Progenitor cell of endocrine pancreas (in vitro differentiated cells): ENCODE data around the gene RNF220. TPM values are rescaled to one million over a fixed set of nuclear protein-coding genes. Genes with fewer than 3 reads are reported as not detected.
A peak's percentile ranks its signal among the peaks of the same experiment; 100 is the strongest.

Source experiments
- DNase-seq: peaks from one replicate; pipeline ENCODE4 v3.0.0; 2021; ENCODE audit warnings: low spot score; ENCODE audit not compliant: unreplicated experiment
- H3K27ac Mint-ChIP-seq: 2 replicates; pipeline ENCODE4 v1.8.0; 2021; ENCODE audit warnings: mild to moderate bottlenecking, moderate library complexity, mixed read lengths
- H3K27me3 Mint-ChIP-seq: 2 replicates; pipeline ENCODE4 v1.8.0; 2021; ENCODE audit warnings: mixed read lengths
- H3K36me3 Mint-ChIP-seq: 2 replicates; pipeline ENCODE4 v1.8.0; 2022; ENCODE audit warnings: mixed read lengths; ENCODE audit not compliant: insufficient read depth
- H3K4me1 Mint-ChIP-seq: 2 replicates; pipeline ENCODE4 v1.8.0; 2021; ENCODE audit warnings: low read depth, mixed read lengths
- H3K4me3 Mint-ChIP-seq: 2 replicates; pipeline ENCODE4 v1.8.0; 2021; ENCODE audit warnings: low read depth, mild to moderate bottlenecking, moderate library complexity, mixed read lengths
- H3K9me3 Mint-ChIP-seq: 2 replicates; pipeline ENCODE4 v1.8.0; 2021; ENCODE audit warnings: low read depth, mixed read lengths
- total RNA-seq: library from RNA; stranded (reverse); gene quantifications from 2 replicates; pipeline ENCODE4 v1.2.1, GENCODE V29; 2021
- TF ChIP-seq, protein P1 (sequence below): fragments of 200-600 bp; sonication (generic); IDR thresholded peaks from one replicate; pipeline ENCODE4 v1.5.0; 2021; ENCODE audit warnings: antibody characterized with exemption, mild to moderate bottlenecking; ENCODE audit not compliant: unreplicated experiment

The RNF220 gene
- total RNA-seq, 1 donor from 2014 or later: 85.9 TPM

DNA sequence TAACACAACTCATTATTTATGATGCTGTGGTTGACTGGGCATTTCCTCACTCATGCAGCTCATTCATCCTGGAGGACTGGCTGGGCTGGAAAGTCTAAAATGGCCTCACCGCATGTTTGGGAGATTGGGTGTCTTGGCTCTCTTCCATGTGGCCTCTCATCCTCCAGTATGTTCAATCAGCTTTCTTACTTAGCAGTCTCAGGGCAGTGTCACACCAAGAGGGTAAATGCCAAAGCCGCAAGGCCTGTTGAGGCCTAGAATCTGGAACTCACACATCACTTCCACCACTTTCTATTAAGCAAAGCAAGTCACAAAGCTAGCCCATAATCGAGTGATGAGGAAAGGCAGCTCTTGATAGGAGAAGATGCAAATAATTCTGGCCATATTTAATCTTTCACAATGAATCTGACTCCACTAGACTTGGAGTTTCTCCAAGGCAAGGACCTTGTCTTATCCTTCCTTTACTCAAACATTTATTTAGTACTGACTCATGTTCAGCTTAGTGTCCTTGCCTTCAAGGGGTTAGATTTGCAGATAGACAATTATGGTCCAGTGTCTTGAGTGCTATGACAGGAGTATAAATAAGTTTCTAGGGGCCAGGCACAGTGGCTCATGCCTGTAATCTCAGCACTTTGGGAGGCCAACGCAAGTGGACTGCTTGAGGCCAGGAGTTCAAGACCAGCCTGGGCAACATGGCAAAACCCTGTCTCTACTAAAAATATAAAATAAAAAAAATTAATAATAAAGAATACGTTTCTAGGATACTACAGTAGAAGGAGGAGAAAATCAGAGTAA is 224.1 kb downstream of the RNF220 start:
- Mint-ChIP-seq H3K4me3 (no peak overlapping the region), H3K4me1 (peaks cover 10% of the 10 kb centered on the region), H3K9me3 (no peaks in the 10 kb centered on the region), H3K27me3 (peaks cover 15% of the 10 kb centered on the region), H3K36me3 (no peaks in the 10 kb centered on the region), H3K27ac (no peak overlapping the region)
- TF ChIP-seq, protein P1, sequence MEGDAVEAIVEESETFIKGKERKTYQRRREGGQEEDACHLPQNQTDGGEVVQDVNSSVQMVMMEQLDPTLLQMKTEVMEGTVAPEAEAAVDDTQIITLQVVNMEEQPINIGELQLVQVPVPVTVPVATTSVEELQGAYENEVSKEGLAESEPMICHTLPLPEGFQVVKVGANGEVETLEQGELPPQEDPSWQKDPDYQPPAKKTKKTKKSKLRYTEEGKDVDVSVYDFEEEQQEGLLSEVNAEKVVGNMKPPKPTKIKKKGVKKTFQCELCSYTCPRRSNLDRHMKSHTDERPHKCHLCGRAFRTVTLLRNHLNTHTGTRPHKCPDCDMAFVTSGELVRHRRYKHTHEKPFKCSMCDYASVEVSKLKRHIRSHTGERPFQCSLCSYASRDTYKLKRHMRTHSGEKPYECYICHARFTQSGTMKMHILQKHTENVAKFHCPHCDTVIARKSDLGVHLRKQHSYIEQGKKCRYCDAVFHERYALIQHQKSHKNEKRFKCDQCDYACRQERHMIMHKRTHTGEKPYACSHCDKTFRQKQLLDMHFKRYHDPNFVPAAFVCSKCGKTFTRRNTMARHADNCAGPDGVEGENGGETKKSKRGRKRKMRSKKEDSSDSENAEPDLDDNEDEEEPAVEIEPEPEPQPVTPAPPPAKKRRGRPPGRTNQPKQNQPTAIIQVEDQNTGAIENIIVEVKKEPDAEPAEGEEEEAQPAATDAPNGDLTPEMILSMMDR: no peak
- DNase-seq: no peak

DNA sequence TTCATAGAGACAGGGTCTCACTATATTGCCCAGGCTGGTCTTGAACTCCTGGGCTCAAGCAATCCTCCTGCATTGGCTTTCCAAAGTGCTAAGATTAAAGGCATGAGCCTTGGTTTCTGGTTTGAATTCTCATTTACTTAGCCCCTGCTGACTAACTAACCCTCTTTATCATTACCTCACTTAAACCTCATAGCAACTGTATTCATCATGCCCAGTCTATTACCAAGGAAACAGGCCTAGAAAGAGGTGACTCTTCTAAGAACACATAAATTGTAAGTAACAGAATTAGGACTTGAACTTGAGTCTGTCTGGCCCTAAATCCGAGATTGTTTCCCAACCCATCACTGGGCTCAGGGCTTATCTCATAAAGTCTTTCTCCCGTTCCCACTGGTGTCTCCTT is 225.1 kb downstream of the RNF220 start:
- H3K4me3 Mint-ChIP-seq: peak overlapping the region; percentile 87
- no peaks in the 10 kb centered on the region for H3K9me3 Mint-ChIP-seq
- TF ChIP-seq, protein P1: no peak
- peaks cover 10% of the 10 kb centered on the region for H3K4me1 Mint-ChIP-seq
- peaks cover 2% of the 10 kb centered on the region for H3K36me3 Mint-ChIP-seq
- no peak for DNase-seq
- H3K27me3 Mint-ChIP-seq: peaks cover 6% of the 10 kb centered on the region
- H3K27ac Mint-ChIP-seq: no peak overlapping the region

DNA sequence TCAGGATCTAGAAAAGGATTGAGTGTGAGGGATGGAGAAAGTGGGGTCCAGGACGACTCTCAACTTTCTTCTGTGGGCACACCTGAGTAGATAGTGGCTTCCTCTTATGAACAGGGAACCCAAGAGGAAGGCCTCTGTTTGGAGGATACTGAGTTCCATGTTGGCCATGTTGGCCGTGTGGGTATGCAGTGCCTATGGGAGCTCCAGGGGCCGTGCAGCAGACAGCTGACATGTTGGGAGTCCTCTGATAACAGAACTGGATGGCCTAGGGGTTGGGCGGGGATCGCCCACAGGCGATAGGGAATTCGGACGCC is 226.2 kb downstream of the RNF220 start:
- Mint-ChIP-seq H3K4me1 (peaks cover 10% of the 10 kb centered on the region), H3K9me3 (no peaks in the 10 kb centered on the region), H3K36me3 (peaks cover 8% of the 10 kb centered on the region)

DNA sequence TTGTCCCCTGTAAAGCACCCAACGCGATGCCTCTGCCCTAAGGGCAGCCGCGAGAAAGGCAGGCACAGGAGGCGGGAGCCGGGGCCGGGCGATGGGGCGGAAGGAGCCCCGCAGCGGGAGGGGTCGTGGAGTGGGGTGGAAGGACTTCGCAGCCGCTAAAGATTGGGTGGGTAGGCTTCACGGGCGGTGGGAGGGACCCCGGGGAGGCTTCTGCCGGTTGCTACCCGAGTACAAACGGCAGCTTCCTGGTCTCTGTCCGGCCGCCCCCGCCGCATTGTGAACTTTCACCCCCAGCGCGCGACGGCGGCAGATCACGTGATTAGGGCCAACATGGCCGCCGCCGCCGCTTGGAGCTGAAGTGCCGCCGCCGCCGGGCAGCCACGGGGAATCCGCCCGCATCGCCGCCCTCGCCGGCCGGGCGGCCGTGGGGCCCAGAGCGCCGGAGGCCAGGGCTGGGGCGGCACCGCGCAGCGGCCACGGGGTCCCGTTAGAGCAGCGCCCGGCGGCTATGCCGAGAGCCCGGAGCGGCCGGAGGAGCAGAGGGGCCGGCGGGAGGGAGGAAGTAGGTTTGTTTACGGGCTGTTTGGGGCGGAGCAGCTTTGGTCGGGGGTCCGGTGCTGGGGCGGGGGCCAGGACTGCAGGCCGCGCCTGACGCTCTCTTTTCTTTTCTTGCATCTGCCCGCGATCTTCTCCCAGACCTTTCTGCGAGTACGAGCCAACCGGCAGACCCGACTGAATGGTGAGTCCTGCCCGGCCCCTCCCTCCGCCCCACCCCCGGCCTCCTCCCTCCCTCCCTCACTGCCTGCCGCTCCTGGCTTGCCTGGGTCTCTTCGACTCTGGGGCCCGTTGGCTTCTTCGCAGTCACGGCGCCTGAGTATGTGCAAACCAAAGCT is 226.8 kb downstream of the RNF220 start:
- H3K36me3 Mint-ChIP-seq: peaks cover 11% of the 10 kb centered on the region
- no peaks in the 10 kb centered on the region for H3K27me3 Mint-ChIP-seq
- DNase-seq: peak; percentile 73
- H3K4me1 Mint-ChIP-seq: peaks cover 10% of the 10 kb centered on the region
- peak overlapping the region; percentile 87 for H3K4me3 Mint-ChIP-seq
- H3K27ac Mint-ChIP-seq: peak overlapping the region; percentile 98
- no peaks in the 10 kb centered on the region for H3K9me3 Mint-ChIP-seq
- TF ChIP-seq, protein P1: no peak

More for the DNA sequence above, 226.2 kb downstream of the RNF220 start:
- Mint-ChIP-seq H3K27me3 (peaks cover under 1% of the 10 kb centered on the region), H3K4me3 (peak overlapping the region; percentile 87), H3K27ac (peak overlapping the region; percentile 98)
- TF ChIP-seq, protein P1: no peak
- no peak for DNase-seq

DNA sequence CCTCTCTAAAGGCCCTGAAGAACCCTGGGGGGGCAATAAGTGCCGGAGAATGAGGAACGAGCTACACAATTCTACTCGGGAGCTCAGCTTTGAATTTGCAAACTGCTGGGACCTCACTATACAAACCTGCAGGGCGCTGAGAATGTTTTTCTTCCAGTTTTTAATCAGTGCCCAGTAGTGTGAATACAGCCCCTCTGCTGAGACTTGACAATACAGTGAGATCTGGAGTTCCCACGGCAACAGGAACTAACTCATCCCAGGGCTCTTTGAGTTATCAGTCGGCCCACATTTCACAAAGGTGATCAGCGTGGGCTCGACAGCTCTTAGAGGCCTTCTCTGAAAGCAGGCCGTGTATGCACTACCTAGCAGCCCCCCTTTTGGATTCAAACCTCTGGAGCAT is 227.5 kb downstream of the RNF220 start:
- peaks cover 14% of the 10 kb centered on the region for H3K36me3 Mint-ChIP-seq
- H3K27ac Mint-ChIP-seq: peak overlapping the region; percentile 98
- peak overlapping the region; percentile 87 for H3K4me3 Mint-ChIP-seq
- peaks cover 12% of the 10 kb centered on the region for H3K4me1 Mint-ChIP-seq
- TF ChIP-seq, protein P1: no peak
- H3K9me3 Mint-ChIP-seq: no peaks in the 10 kb centered on the region
- DNase-seq: no peak
- H3K27me3 Mint-ChIP-seq: no peaks in the 10 kb centered on the region
